Heart left ventricle (tissue), 13 donors: ENCODE data around the gene RALGAPA2.

Experiments
- CTCF ChIP-seq, 12 donors: fragments of 200-600 bp; sonication (generic) in 4 of 12; IDR thresholded peaks; one replicate each; pipeline versions ENCODE4 v1.5.0 to v1.8.0; 2018 to 2022; ENCODE audit warnings: antibody characterized with exemption in 12 of 12, mild to moderate bottlenecking in 5 of 12
- POLR2A ChIP-seq, 2 donors: fragments of 450-650 bp; IDR thresholded peaks; one replicate each; pipeline ENCODE4 v1.6.1; 2017; ENCODE audit warnings: antibody characterized with exemption in 2 of 2, mild to moderate bottlenecking in 2 of 2, moderate library complexity in 2 of 2
- donor health status: ischemic (EF 13 %, LVEDD 7.1; RV severe dilation, severe dysfunction).
- donor health status: DM: no; HTN: yes; CAD: no.
- donor health status: DM: no; HTN: no; CAD: no.
- donor health status: ischemic (EF 25% LVEDD 6.9; RV normal size, moderate dysfunction).
- donor health status: ischemic (EF 25% LVEDD 5.7; RV mildly dilated, moderate dysfunction).
- donor health status: ischemic (EF 35%, LVEDD 5.7; RV mildly dilated, moderate dysfunction).
- donor health status: nonischemic (EF 11% LVEDD 7.7; RV severe dilation, severe dysfunction).
- donor health status: DM: yes; HTN: yes; CAD: no.
- donor health status: PGD.
- donor health status: ischemic (EF 29% LVEDD 5.4; RV normal size, mild dysfunction).
- donor health status: nonischemic (EF 23%, LVEDD 6.1; RV moderate dilation, normal function).

DNA sequence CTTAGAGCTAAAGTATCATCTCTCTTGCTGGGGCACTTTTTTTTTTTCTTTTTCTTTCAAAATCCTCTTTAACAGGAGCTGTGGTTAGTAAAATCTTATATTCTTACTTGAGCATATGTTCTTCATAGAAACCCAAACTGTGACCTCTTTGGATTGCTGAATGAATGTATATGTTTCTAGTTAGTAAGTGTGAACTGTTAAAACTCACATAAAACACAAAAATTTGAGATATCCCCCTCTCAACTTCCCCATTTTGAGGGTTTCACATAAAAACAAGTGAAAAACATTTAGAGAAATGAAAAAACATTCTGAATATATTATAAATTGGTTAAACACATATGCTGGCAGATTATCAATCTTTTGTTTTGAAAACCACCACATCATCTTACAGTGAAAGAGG lies 266.4 kb downstream of the RALGAPA2 start:
- TF ChIP-seq CTCF (IDR thresholded peaks at IDR 0.05) (no peak), POLR2A (IDR thresholded peaks at IDR 0.05) (no peak)
